Measurements from ENCODE around the gene GFOD1. TPM values are rescaled to one million over a fixed set of nuclear protein-coding genes. Genes with fewer than 3 reads are reported as not detected.

Gene GFOD1
- total RNA-seq, 1 donor from 2014 or later: 2.2 TPM

- DNase-seq (ENCODE audit: low read depth): no peak
- TF ChIP-seq CTCF (conservative IDR thresholded peaks at IDR 0.05; ENCODE audit: low read depth, low read length): no peak
- H3K4me3 ChIP-seq (ENCODE audit: low read depth, low read length): no peak overlapping the region
Observed at GRCh38 chr6:13365320-13365719, 122.1 kb downstream of the GFOD1 start.

GRCh38 chr6:13364842-13365241, 122.6 kb downstream of the GFOD1 start:
- DNase-seq (ENCODE audit: low read depth): no peak
- no peak for TF ChIP-seq CTCF (conservative IDR thresholded peaks at IDR 0.05; ENCODE audit: low read depth, low read length)
- H3K4me3 ChIP-seq (ENCODE audit: low read depth, low read length): no peak overlapping the region

GRCh38 chr6:13362412-13362811, 125.0 kb downstream of the GFOD1 start:
- TF ChIP-seq CTCF (conservative IDR thresholded peaks at IDR 0.05; ENCODE audit: low read depth, low read length): no peak
- peak; percentile 99 for DNase-seq (ENCODE audit: low read depth)
- H3K4me3 ChIP-seq (ENCODE audit: low read depth, low read length): no peak overlapping the region

- no peak for TF ChIP-seq CTCF (conservative IDR thresholded peaks at IDR 0.05; ENCODE audit: low read depth, low read length)
- no peak for DNase-seq (ENCODE audit: low read depth)
- no peak overlapping the region for H3K4me3 ChIP-seq (ENCODE audit: low read depth, low read length)
Observed at GRCh38 chr6:13360671-13361540, 126.5 kb downstream of the GFOD1 start.

GRCh38 chr6:13359287-13359686, 128.1 kb downstream of the GFOD1 start:
- no peak overlapping the region for H3K4me3 ChIP-seq (ENCODE audit: low read depth, low read length)
- no peak for TF ChIP-seq CTCF (conservative IDR thresholded peaks at IDR 0.05; ENCODE audit: low read depth, low read length)
- DNase-seq (ENCODE audit: low read depth): no peak

- H3K4me3 ChIP-seq (ENCODE audit: low read depth, low read length): no peak overlapping the region
- TF ChIP-seq CTCF (conservative IDR thresholded peaks at IDR 0.05; ENCODE audit: low read depth, low read length): no peak
- no peak for DNase-seq (ENCODE audit: low read depth)
Observed at GRCh38 chr6:13358511-13358910, 128.9 kb downstream of the GFOD1 start.
